NCI-H226 (cell line): Measurements from ENCODE around the gene PRKN.

ENCODE experiments used
- DNase-seq: peaks from one replicate; pipeline ENCODE4 v3.0.0-alpha.2; 2015

The PRKN gene

GRCh38 chr6:161745594-161746141 lies 981.9 kb downstream of the PRKN start:
- no peak for DNase-seq

- no peak for DNase-seq
These were observed 982.4 kb downstream of the PRKN start for GRCh38 chr6:161745128-161745527.

- no peak for DNase-seq
These were observed 983.1 kb downstream of the PRKN start for GRCh38 chr6:161744211-161745067.

GRCh38 chr6:161743509-161744178 lies 983.9 kb downstream of the PRKN start:
- DNase-seq: no peak

GRCh38 chr6:161740486-161740885 lies 987.1 kb downstream of the PRKN start:
- no peak for DNase-seq

GRCh38 chr6:161736781-161737292 lies 990.7 kb downstream of the PRKN start:
- DNase-seq: no peak

GRCh38 chr6:161736326-161736725 lies 991.2 kb downstream of the PRKN start:
- DNase-seq: no peak

- DNase-seq: no peak
These were observed 995.0 kb downstream of the PRKN start for GRCh38 chr6:161732594-161732993.

- DNase-seq: no peak
These were observed 1000.3 kb downstream of the PRKN start for GRCh38 chr6:161727083-161727833.

- DNase-seq: no peak
These were observed 1005.2 kb downstream of the PRKN start for GRCh38 chr6:161722394-161722793.

- DNase-seq: no peak
These were observed 1006.1 kb downstream of the PRKN start for GRCh38 chr6:161721511-161721910.

GRCh38 chr6:161716176-161716575 lies 1011.4 kb downstream of the PRKN start:
- no peak for DNase-seq

GRCh38 chr6:161711938-161712337 lies 1015.6 kb downstream of the PRKN start:
- no peak for DNase-seq

- no peak for DNase-seq
These were observed 1016.1 kb downstream of the PRKN start for GRCh38 chr6:161711515-161711914.

- DNase-seq: no peak
These were observed 1016.9 kb downstream of the PRKN start for GRCh38 chr6:161710698-161711097.

GRCh38 chr6:161701056-161701455 lies 1026.5 kb downstream of the PRKN start:
- no peak for DNase-seq

- DNase-seq: no peak
These were observed 1030.8 kb downstream of the PRKN start for GRCh38 chr6:161696801-161697200.

- no peak for DNase-seq
These were observed 1032.6 kb downstream of the PRKN start for GRCh38 chr6:161694995-161695394.

- DNase-seq: no peak
These were observed 1040.9 kb downstream of the PRKN start for GRCh38 chr6:161686655-161687054.

- no peak for DNase-seq
These were observed 1042.7 kb downstream of the PRKN start for GRCh38 chr6:161684731-161685475.

- no peak for DNase-seq
These were observed 1044.2 kb downstream of the PRKN start for GRCh38 chr6:161683400-161683799.

- no peak for DNase-seq
These were observed 1044.6 kb downstream of the PRKN start for GRCh38 chr6:161682982-161683381.
